Gastrocnemius medialis (tissue), 4 donors: Measurements from ENCODE around the gene ATP10D.

Experiments used
- POLR2A ChIP-seq, 2 donors: fragments of 450-650 bp; IDR thresholded peaks; one replicate each; pipeline ENCODE4 v1.6.1; 2017; ENCODE audit warnings: antibody characterized with exemption in 2 of 2, mild to moderate bottlenecking in 2 of 2, moderate library complexity in 2 of 2
- TF ChIP-seq, protein P1 (sequence below), 5 experiments: fragments of 450-650 bp in 3 of 5; fragments of 200-600 bp in 2 of 5; sonication (generic) in 2 of 5; IDR thresholded peaks in 4 of 5; conservative IDR thresholded peaks in 1 of 5; 1 replicate in 4 of 5; 2 replicates in 1 of 5; pipeline ENCODE4 v1.5.1; 2016 to 2019; ENCODE audit warnings: antibody characterized with exemption in 5 of 5, mild to moderate bottlenecking in 3 of 5, moderate library complexity in 3 of 5

DNA sequence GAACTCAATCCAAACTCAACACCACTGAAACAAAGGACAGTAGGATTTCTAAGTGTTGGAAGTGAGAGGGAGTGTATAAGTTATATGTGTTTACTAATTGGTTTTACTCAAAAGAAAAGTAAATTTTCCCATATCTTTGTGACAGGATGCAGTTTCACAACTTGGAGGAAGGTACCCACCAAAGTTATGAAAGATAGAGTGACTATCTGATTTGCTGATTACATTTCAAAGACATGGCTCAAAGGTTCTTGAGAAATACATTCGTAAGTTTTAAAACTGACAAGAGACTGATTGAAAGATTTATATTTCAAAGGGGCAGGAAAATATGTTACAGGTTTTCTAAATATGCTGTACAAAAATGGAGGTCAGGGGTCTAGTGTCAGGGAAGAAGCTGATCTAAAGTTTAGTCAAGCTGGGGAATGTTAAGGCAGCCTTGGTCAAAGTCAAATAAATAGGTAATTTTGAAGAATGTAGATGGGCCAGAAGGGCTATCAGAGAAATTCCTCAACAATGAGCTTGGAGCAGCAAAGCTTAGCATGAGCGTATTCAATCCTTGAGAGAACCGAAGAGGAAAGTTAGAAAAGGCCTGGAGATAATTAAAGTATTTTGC is 11.8 kb upstream of the ATP10D start:
- TF ChIP-seq, protein P1, sequence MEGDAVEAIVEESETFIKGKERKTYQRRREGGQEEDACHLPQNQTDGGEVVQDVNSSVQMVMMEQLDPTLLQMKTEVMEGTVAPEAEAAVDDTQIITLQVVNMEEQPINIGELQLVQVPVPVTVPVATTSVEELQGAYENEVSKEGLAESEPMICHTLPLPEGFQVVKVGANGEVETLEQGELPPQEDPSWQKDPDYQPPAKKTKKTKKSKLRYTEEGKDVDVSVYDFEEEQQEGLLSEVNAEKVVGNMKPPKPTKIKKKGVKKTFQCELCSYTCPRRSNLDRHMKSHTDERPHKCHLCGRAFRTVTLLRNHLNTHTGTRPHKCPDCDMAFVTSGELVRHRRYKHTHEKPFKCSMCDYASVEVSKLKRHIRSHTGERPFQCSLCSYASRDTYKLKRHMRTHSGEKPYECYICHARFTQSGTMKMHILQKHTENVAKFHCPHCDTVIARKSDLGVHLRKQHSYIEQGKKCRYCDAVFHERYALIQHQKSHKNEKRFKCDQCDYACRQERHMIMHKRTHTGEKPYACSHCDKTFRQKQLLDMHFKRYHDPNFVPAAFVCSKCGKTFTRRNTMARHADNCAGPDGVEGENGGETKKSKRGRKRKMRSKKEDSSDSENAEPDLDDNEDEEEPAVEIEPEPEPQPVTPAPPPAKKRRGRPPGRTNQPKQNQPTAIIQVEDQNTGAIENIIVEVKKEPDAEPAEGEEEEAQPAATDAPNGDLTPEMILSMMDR (IDR thresholded peaks at IDR 0.05 in 4 of 5, conservative IDR thresholded peaks at IDR 0.05 in 1 of 5): no peak
- no peak for TF ChIP-seq POLR2A (IDR thresholded peaks at IDR 0.05)
